H9 (cell line): ENCODE data around the gene KRTAP12-4. TPM values are rescaled to one million over a fixed set of nuclear protein-coding genes. Genes with fewer than 3 reads are reported as not detected.

ENCODE experiments used
- DNase-seq: peaks from one replicate; pipeline ENCODE4 v3.0.0-alpha.2; 2017
- H2AFZ ChIP-seq: one replicate; pipeline ENCODE4 v1.6.1; 2013; ENCODE audit warnings: mild to moderate bottlenecking, low read length, control low read depth, moderate library complexity
- H2AK5ac ChIP-seq: 2 replicates; pipeline ENCODE4 v1.6.1; 2013; ENCODE audit warnings: low read length, control low read depth, mixed read lengths; ENCODE audit not compliant: insufficient read length
- H2BK120ac ChIP-seq: one replicate; pipeline ENCODE4 v1.6.1; 2013; ENCODE audit warnings: low read depth, mild to moderate bottlenecking, low read length, control low read depth, inconsistent platforms; ENCODE audit not compliant: poor library complexity, severe bottlenecking
- H2BK12ac ChIP-seq: 2 replicates; pipeline ENCODE4 v1.6.1; 2013; ENCODE audit warnings: low read length, control low read depth, mixed read lengths, low read depth; ENCODE audit not compliant: insufficient read length
- H2BK15ac ChIP-seq: 2 replicates; pipeline ENCODE4 v1.6.1; 2013; ENCODE audit warnings: low read depth, low read length, control low read depth
- H2BK20ac ChIP-seq: one replicate; pipeline ENCODE4 v1.6.1; 2013; ENCODE audit warnings: low read depth, mild to moderate bottlenecking, low read length, control low read depth, inconsistent platforms; ENCODE audit not compliant: poor library complexity, severe bottlenecking
- H2BK5ac ChIP-seq: 2 replicates; pipeline ENCODE4 v1.6.1; 2013; ENCODE audit warnings: low read length, control low read depth, mixed read lengths; ENCODE audit not compliant: insufficient read length
- H3K14ac ChIP-seq: 2 replicates; pipeline ENCODE4 v1.6.1; 2013; ENCODE audit warnings: low read length, control low read depth; ENCODE audit not compliant: insufficient read depth
- H3K18ac ChIP-seq: 2 replicates; pipeline ENCODE4 v1.6.1; 2013; ENCODE audit warnings: low read depth, mild to moderate bottlenecking, mixed read lengths, low read length, control low read depth; ENCODE audit not compliant: insufficient read length
- H3K23ac ChIP-seq: 2 replicates; pipeline ENCODE4 v1.6.1; 2013; ENCODE audit warnings: low read length, control low read depth, mixed read lengths, low read depth; ENCODE audit not compliant: insufficient read length
- H3K23me2 ChIP-seq: 2 replicates; pipeline ENCODE4 v1.6.1; 2013; ENCODE audit warnings: low read depth, mild to moderate bottlenecking, mixed read lengths, low read length, control low read depth; ENCODE audit not compliant: insufficient read length, poor library complexity, severe bottlenecking
- H3K27ac ChIP-seq: 2 replicates; pipeline ENCODE4 v1.5.1; 2013; ENCODE audit warnings: low read length, control low read depth, mixed read lengths, low read depth; ENCODE audit not compliant: insufficient read length
- H3K27me3 ChIP-seq: 2 replicates; pipeline ENCODE4 v1.6.1; 2013; ENCODE audit warnings: low read length, control low read depth, inconsistent platforms; ENCODE audit not compliant: insufficient read depth
- H3K4ac ChIP-seq: 2 replicates; pipeline ENCODE4 v1.6.1; 2013; ENCODE audit warnings: low read depth, mild to moderate bottlenecking, control low read depth, inconsistent platforms, low read length, moderate library complexity
- H3K4me1 ChIP-seq: 2 replicates; pipeline ENCODE4 v1.6.1; 2013; ENCODE audit warnings: low read length, control low read depth, inconsistent platforms; ENCODE audit not compliant: insufficient read depth
- H3K4me2 ChIP-seq: 2 replicates; pipeline ENCODE4 v1.6.1; 2013; ENCODE audit warnings: low read length, control low read depth, mixed read lengths; ENCODE audit not compliant: insufficient read length, insufficient read depth
- H3K56ac ChIP-seq: 2 replicates; pipeline ENCODE4 v1.6.1; 2013; ENCODE audit warnings: low read depth, mild to moderate bottlenecking, mixed read lengths, low read length, control low read depth; ENCODE audit not compliant: insufficient read length
- H3K79me1 ChIP-seq: 2 replicates; pipeline ENCODE4 v1.6.1; 2013; ENCODE audit warnings: low read depth, mild to moderate bottlenecking, moderate library complexity, low read length, control low read depth, inconsistent platforms; ENCODE audit not compliant: insufficient read depth, poor library complexity, severe bottlenecking
- H3K79me2 ChIP-seq: 2 replicates; pipeline ENCODE4 v1.6.1; 2013; ENCODE audit warnings: low read length, control low read depth, inconsistent platforms; ENCODE audit not compliant: insufficient read depth
- H3K9ac ChIP-seq: 2 replicates; pipeline ENCODE4 v1.6.1; 2013; ENCODE audit warnings: low read length, control low read depth, mixed read lengths; ENCODE audit not compliant: insufficient read length; ENCODE audit errors: extremely low read depth
- H3K9me3 ChIP-seq: one replicate; pipeline ENCODE4 v1.6.1; 2013; ENCODE audit warnings: low read depth, low read length, inconsistent platforms; ENCODE audit not compliant: control insufficient read depth
- H3T11ph ChIP-seq: one replicate; pipeline ENCODE4 v1.6.1; 2013; ENCODE audit warnings: mild to moderate bottlenecking, low read length, control low read depth, inconsistent platforms
- H4K20me1 ChIP-seq: one replicate; pipeline ENCODE4 v1.6.1; 2013; ENCODE audit not compliant: control insufficient read depth, insufficient read length, insufficient read depth
- H4K5ac ChIP-seq: 2 replicates; pipeline ENCODE4 v1.6.1; 2013; ENCODE audit warnings: low read depth, mild to moderate bottlenecking, mixed read lengths, low read length, control low read depth; ENCODE audit not compliant: insufficient read length
- H4K8ac ChIP-seq: replicated peaks from 2 replicates; pipeline ENCODE4 v1.6.1; 2013; ENCODE audit warnings: low read length, control low read depth, mixed read lengths, low read depth; ENCODE audit not compliant: insufficient read length
- H4K91ac ChIP-seq: 2 replicates; pipeline ENCODE4 v1.6.1; 2013; ENCODE audit warnings: low read depth, mild to moderate bottlenecking, moderate library complexity, mixed read lengths, low read length, control low read depth; ENCODE audit not compliant: insufficient read length
- H3K27ac Mint-ChIP-seq, 3 experiments: 2 replicates in 2 of 3; 3 replicates in 1 of 3; pipeline ENCODE4 v1.8.0; 2020 to 2021; ENCODE audit warnings: mixed read lengths in 3 of 3, mild to moderate bottlenecking in 1 of 3, moderate library complexity in 1 of 3
- H3K27me3 Mint-ChIP-seq: 2 replicates; pipeline ENCODE4 v1.8.0; 2021; ENCODE audit warnings: low read depth, mild to moderate bottlenecking, moderate library complexity, mixed read lengths
- H3K36me3 Mint-ChIP-seq, 3 experiments: 2 replicates in 2 of 3; 3 replicates in 1 of 3; pipeline ENCODE4 v1.8.0; 2020 to 2021; ENCODE audit warnings: low read depth in 3 of 3, mixed read lengths in 3 of 3; ENCODE audit not compliant: insufficient read depth in 1 of 3
- H3K4me1 Mint-ChIP-seq, 2 experiments: 2 replicates each; pipeline ENCODE4 v1.8.0; 2020; ENCODE audit warnings: mixed read lengths in 2 of 2
- H3K4me3 Mint-ChIP-seq, 2 experiments: 2 replicates in 1 of 2; 3 replicates in 1 of 2; pipeline ENCODE4 v1.8.0; 2020 to 2021; ENCODE audit warnings: mild to moderate bottlenecking in 2 of 2, mixed read lengths in 2 of 2, moderate library complexity in 1 of 2
- H3K9me3 Mint-ChIP-seq, 2 experiments: 2 replicates in 1 of 2; 3 replicates in 1 of 2; pipeline ENCODE4 v1.8.0; 2020; ENCODE audit warnings: mild to moderate bottlenecking in 2 of 2, mixed read lengths in 2 of 2, moderate library complexity in 1 of 2
- WGBS: extraction: QIAGEN DNeasy Blood & Tissue Kit; methylation state at CpG from one replicate; pipeline ENCODE4 v1.1.7; 2013; ENCODE audit warnings: missing lambda C conversion rate, low lambda C conversion rate, mixed read lengths; ENCODE audit not compliant: insufficient read length; ENCODE audit errors: extremely low coverage; 5-methylcytosine and 5-hydroxymethylcytosine counted together
- total RNA-seq: library from RNA; stranded (reverse); gene quantifications from 2 replicates; pipeline ENCODE4 v1.2.1, GENCODE V29; 2021
- TF ChIP-seq, protein P1 (sequence below): fragments of 200-600 bp; sonication (generic); conservative IDR thresholded peaks from 3 replicates; pipeline ENCODE4 v1.8.0; 2021; ENCODE audit warnings: antibody characterized with exemption, mild to moderate bottlenecking

The KRTAP12-4 gene
- total RNA-seq, 1 experiment from 2014 or later: not detected

DNA sequence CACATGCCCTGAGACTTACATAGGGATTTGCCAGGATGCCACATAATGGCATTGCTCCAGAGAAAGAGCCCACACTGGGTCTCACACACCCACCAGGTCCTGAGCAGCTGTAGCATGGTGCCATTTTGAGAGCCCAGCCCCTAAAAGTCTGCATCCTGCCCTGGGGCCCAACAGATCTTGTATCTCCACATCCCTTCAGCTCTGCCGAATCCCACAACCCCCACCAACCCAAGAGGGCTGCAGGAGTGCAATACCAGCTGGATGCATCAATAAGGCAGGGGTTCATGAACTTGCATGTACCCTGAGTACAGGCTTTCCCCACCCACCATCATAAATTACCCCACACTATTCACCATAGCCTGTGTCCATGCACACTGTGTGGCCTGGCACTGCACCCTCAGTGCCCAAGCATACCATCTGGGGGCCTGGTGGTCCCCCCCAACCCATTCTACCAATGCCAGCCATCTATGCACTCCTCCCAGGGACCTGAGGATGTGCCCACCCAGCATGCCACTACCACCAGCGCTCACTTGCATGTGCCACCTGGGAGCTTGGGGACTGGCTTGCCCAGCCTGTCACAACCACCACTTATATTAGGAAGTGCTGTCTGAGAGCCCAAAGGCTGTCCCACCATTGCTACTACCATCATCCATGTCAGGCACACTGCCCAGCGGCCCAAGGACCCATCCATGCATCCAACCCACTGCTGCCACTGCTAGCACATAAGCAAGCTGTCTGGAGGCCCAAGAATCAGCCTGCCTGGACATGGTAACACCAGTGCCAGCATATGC, 16.4 kb upstream of the KRTAP12-4 start:
- H3K36me3 Mint-ChIP-seq: peaks cover 12 to 43% (median 17%) of the 10 kb centered on the region in 3 experiments
- H3K9me3 Mint-ChIP-seq: peaks cover 38 to 51% of the 10 kb centered on the region in 2 experiments
- H3K14ac ChIP-seq: no peak overlapping the region
- no peak overlapping the region for H3K27ac ChIP-seq
- no peaks in the 10 kb centered on the region for H3K4me1 ChIP-seq
- H2BK15ac ChIP-seq: no peak overlapping the region
- no peaks in the 10 kb centered on the region for H3K79me2 ChIP-seq
- no peak overlapping the region for H4K91ac ChIP-seq
- no peak overlapping the region for H3K4ac ChIP-seq
- no peak overlapping the region for H2AK5ac ChIP-seq
- no peak overlapping the region for H4K5ac ChIP-seq
- no CpG with 5 or more reads among the region's 3 CpGs for WGBS
- H3K79me1 ChIP-seq: no peaks in the 10 kb centered on the region
- H2BK20ac ChIP-seq: no peak overlapping the region
- no peak overlapping the region for H3K27ac Mint-ChIP-seq
- H3K27me3 ChIP-seq: no peaks in the 10 kb centered on the region
- H4K8ac ChIP-seq: no peak overlapping the region
- no peak overlapping the region for H2BK12ac ChIP-seq
- no peak overlapping the region for H3K56ac ChIP-seq
- H3K4me2 ChIP-seq: no peak overlapping the region
- H3K4me1 Mint-ChIP-seq: no peaks in the 10 kb centered on the region; a peak in 1 of 4 replicates
- no peaks in the 10 kb centered on the region for H3K9me3 ChIP-seq
- H3K18ac ChIP-seq: no peak overlapping the region
- no peaks in the 10 kb centered on the region for H4K20me1 ChIP-seq
- no peak overlapping the region for H3K4me3 Mint-ChIP-seq
- TF ChIP-seq, protein P1, sequence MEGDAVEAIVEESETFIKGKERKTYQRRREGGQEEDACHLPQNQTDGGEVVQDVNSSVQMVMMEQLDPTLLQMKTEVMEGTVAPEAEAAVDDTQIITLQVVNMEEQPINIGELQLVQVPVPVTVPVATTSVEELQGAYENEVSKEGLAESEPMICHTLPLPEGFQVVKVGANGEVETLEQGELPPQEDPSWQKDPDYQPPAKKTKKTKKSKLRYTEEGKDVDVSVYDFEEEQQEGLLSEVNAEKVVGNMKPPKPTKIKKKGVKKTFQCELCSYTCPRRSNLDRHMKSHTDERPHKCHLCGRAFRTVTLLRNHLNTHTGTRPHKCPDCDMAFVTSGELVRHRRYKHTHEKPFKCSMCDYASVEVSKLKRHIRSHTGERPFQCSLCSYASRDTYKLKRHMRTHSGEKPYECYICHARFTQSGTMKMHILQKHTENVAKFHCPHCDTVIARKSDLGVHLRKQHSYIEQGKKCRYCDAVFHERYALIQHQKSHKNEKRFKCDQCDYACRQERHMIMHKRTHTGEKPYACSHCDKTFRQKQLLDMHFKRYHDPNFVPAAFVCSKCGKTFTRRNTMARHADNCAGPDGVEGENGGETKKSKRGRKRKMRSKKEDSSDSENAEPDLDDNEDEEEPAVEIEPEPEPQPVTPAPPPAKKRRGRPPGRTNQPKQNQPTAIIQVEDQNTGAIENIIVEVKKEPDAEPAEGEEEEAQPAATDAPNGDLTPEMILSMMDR: no peak
- no peak overlapping the region for H3K9ac ChIP-seq
- H3K23me2 ChIP-seq: no peaks in the 10 kb centered on the region
- no peak overlapping the region for H3T11ph ChIP-seq
- no peak overlapping the region for H3K23ac ChIP-seq
- H3K27me3 Mint-ChIP-seq: peaks cover 4% of the 10 kb centered on the region; the same call in 1 of the 2 replicates
- H2AFZ ChIP-seq: no peak overlapping the region
- no peak overlapping the region for H2BK120ac ChIP-seq
- DNase-seq: no peak
- no peak overlapping the region for H2BK5ac ChIP-seq
